H9 (cell line): Measurements from ENCODE around the gene ARHGAP15. TPM values are rescaled to one million over a fixed set of nuclear protein-coding genes. Genes with fewer than 3 reads are reported as not detected.

ENCODE experiments used
- DNase-seq: peaks from one replicate; pipeline ENCODE4 v3.0.0-alpha.2; 2017
- H2AFZ ChIP-seq: one replicate; pipeline ENCODE4 v1.6.1; 2013; ENCODE audit warnings: mild to moderate bottlenecking, low read length, control low read depth, moderate library complexity
- H2AK5ac ChIP-seq: 2 replicates; pipeline ENCODE4 v1.6.1; 2013; ENCODE audit warnings: low read length, control low read depth, mixed read lengths; ENCODE audit not compliant: insufficient read length
- H2BK120ac ChIP-seq: one replicate; pipeline ENCODE4 v1.6.1; 2013; ENCODE audit warnings: low read depth, mild to moderate bottlenecking, low read length, control low read depth, inconsistent platforms; ENCODE audit not compliant: poor library complexity, severe bottlenecking
- H2BK12ac ChIP-seq: 2 replicates; pipeline ENCODE4 v1.6.1; 2013; ENCODE audit warnings: low read length, control low read depth, mixed read lengths, low read depth; ENCODE audit not compliant: insufficient read length
- H2BK15ac ChIP-seq: 2 replicates; pipeline ENCODE4 v1.6.1; 2013; ENCODE audit warnings: low read depth, low read length, control low read depth
- H2BK20ac ChIP-seq: one replicate; pipeline ENCODE4 v1.6.1; 2013; ENCODE audit warnings: low read depth, mild to moderate bottlenecking, low read length, control low read depth, inconsistent platforms; ENCODE audit not compliant: poor library complexity, severe bottlenecking
- H2BK5ac ChIP-seq: 2 replicates; pipeline ENCODE4 v1.6.1; 2013; ENCODE audit warnings: low read length, control low read depth, mixed read lengths; ENCODE audit not compliant: insufficient read length
- H3K14ac ChIP-seq: 2 replicates; pipeline ENCODE4 v1.6.1; 2013; ENCODE audit warnings: low read length, control low read depth; ENCODE audit not compliant: insufficient read depth
- H3K18ac ChIP-seq: 2 replicates; pipeline ENCODE4 v1.6.1; 2013; ENCODE audit warnings: low read depth, mild to moderate bottlenecking, mixed read lengths, low read length, control low read depth; ENCODE audit not compliant: insufficient read length
- H3K23ac ChIP-seq: 2 replicates; pipeline ENCODE4 v1.6.1; 2013; ENCODE audit warnings: low read length, control low read depth, mixed read lengths, low read depth; ENCODE audit not compliant: insufficient read length
- H3K23me2 ChIP-seq: 2 replicates; pipeline ENCODE4 v1.6.1; 2013; ENCODE audit warnings: low read depth, mild to moderate bottlenecking, mixed read lengths, low read length, control low read depth; ENCODE audit not compliant: insufficient read length, poor library complexity, severe bottlenecking
- H3K27ac ChIP-seq: 2 replicates; pipeline ENCODE4 v1.5.1; 2013; ENCODE audit warnings: low read length, control low read depth, mixed read lengths, low read depth; ENCODE audit not compliant: insufficient read length
- H3K27me3 ChIP-seq: 2 replicates; pipeline ENCODE4 v1.6.1; 2013; ENCODE audit warnings: low read length, control low read depth, inconsistent platforms; ENCODE audit not compliant: insufficient read depth
- H3K4ac ChIP-seq: 2 replicates; pipeline ENCODE4 v1.6.1; 2013; ENCODE audit warnings: low read depth, mild to moderate bottlenecking, control low read depth, inconsistent platforms, low read length, moderate library complexity
- H3K4me1 ChIP-seq: 2 replicates; pipeline ENCODE4 v1.6.1; 2013; ENCODE audit warnings: low read length, control low read depth, inconsistent platforms; ENCODE audit not compliant: insufficient read depth
- H3K4me2 ChIP-seq: 2 replicates; pipeline ENCODE4 v1.6.1; 2013; ENCODE audit warnings: low read length, control low read depth, mixed read lengths; ENCODE audit not compliant: insufficient read length, insufficient read depth
- H3K56ac ChIP-seq: 2 replicates; pipeline ENCODE4 v1.6.1; 2013; ENCODE audit warnings: low read depth, mild to moderate bottlenecking, mixed read lengths, low read length, control low read depth; ENCODE audit not compliant: insufficient read length
- H3K79me1 ChIP-seq: 2 replicates; pipeline ENCODE4 v1.6.1; 2013; ENCODE audit warnings: low read depth, mild to moderate bottlenecking, moderate library complexity, low read length, control low read depth, inconsistent platforms; ENCODE audit not compliant: insufficient read depth, poor library complexity, severe bottlenecking
- H3K79me2 ChIP-seq: 2 replicates; pipeline ENCODE4 v1.6.1; 2013; ENCODE audit warnings: low read length, control low read depth, inconsistent platforms; ENCODE audit not compliant: insufficient read depth
- H3K9ac ChIP-seq: 2 replicates; pipeline ENCODE4 v1.6.1; 2013; ENCODE audit warnings: low read length, control low read depth, mixed read lengths; ENCODE audit not compliant: insufficient read length; ENCODE audit errors: extremely low read depth
- H3K9me3 ChIP-seq: one replicate; pipeline ENCODE4 v1.6.1; 2013; ENCODE audit warnings: low read depth, low read length, inconsistent platforms; ENCODE audit not compliant: control insufficient read depth
- H3T11ph ChIP-seq: one replicate; pipeline ENCODE4 v1.6.1; 2013; ENCODE audit warnings: mild to moderate bottlenecking, low read length, control low read depth, inconsistent platforms
- H4K20me1 ChIP-seq: one replicate; pipeline ENCODE4 v1.6.1; 2013; ENCODE audit not compliant: control insufficient read depth, insufficient read length, insufficient read depth
- H4K5ac ChIP-seq: 2 replicates; pipeline ENCODE4 v1.6.1; 2013; ENCODE audit warnings: low read depth, mild to moderate bottlenecking, mixed read lengths, low read length, control low read depth; ENCODE audit not compliant: insufficient read length
- H4K8ac ChIP-seq: replicated peaks from 2 replicates; pipeline ENCODE4 v1.6.1; 2013; ENCODE audit warnings: low read length, control low read depth, mixed read lengths, low read depth; ENCODE audit not compliant: insufficient read length
- H4K91ac ChIP-seq: 2 replicates; pipeline ENCODE4 v1.6.1; 2013; ENCODE audit warnings: low read depth, mild to moderate bottlenecking, moderate library complexity, mixed read lengths, low read length, control low read depth; ENCODE audit not compliant: insufficient read length
- H3K27ac Mint-ChIP-seq, 3 experiments: 2 replicates in 2 of 3; 3 replicates in 1 of 3; pipeline ENCODE4 v1.8.0; 2020 to 2021; ENCODE audit warnings: mixed read lengths in 3 of 3, mild to moderate bottlenecking in 1 of 3, moderate library complexity in 1 of 3
- H3K27me3 Mint-ChIP-seq: 2 replicates; pipeline ENCODE4 v1.8.0; 2021; ENCODE audit warnings: low read depth, mild to moderate bottlenecking, moderate library complexity, mixed read lengths
- H3K36me3 Mint-ChIP-seq, 3 experiments: 2 replicates in 2 of 3; 3 replicates in 1 of 3; pipeline ENCODE4 v1.8.0; 2020 to 2021; ENCODE audit warnings: low read depth in 3 of 3, mixed read lengths in 3 of 3; ENCODE audit not compliant: insufficient read depth in 1 of 3
- H3K4me1 Mint-ChIP-seq, 2 experiments: 2 replicates each; pipeline ENCODE4 v1.8.0; 2020; ENCODE audit warnings: mixed read lengths in 2 of 2
- H3K4me3 Mint-ChIP-seq, 2 experiments: 2 replicates in 1 of 2; 3 replicates in 1 of 2; pipeline ENCODE4 v1.8.0; 2020 to 2021; ENCODE audit warnings: mild to moderate bottlenecking in 2 of 2, mixed read lengths in 2 of 2, moderate library complexity in 1 of 2
- H3K9me3 Mint-ChIP-seq, 2 experiments: 2 replicates in 1 of 2; 3 replicates in 1 of 2; pipeline ENCODE4 v1.8.0; 2020; ENCODE audit warnings: mild to moderate bottlenecking in 2 of 2, mixed read lengths in 2 of 2, moderate library complexity in 1 of 2
- CTCF ChIP-seq: fragments of 200-600 bp; sonication (generic); conservative IDR thresholded peaks from 3 replicates; pipeline ENCODE4 v1.8.0; 2021; ENCODE audit warnings: antibody characterized with exemption, mild to moderate bottlenecking
- WGBS: extraction: QIAGEN DNeasy Blood & Tissue Kit; methylation state at CpG from one replicate; pipeline ENCODE4 v1.1.7; 2013; ENCODE audit warnings: missing lambda C conversion rate, low lambda C conversion rate, mixed read lengths; ENCODE audit not compliant: insufficient read length; ENCODE audit errors: extremely low coverage; 5-methylcytosine and 5-hydroxymethylcytosine counted together
- total RNA-seq: library from RNA; stranded (reverse); gene quantifications from 2 replicates; pipeline ENCODE4 v1.2.1, GENCODE V29; 2021

Gene ARHGAP15
- total RNA-seq, 1 experiment from 2014 or later, result not detected

DNA sequence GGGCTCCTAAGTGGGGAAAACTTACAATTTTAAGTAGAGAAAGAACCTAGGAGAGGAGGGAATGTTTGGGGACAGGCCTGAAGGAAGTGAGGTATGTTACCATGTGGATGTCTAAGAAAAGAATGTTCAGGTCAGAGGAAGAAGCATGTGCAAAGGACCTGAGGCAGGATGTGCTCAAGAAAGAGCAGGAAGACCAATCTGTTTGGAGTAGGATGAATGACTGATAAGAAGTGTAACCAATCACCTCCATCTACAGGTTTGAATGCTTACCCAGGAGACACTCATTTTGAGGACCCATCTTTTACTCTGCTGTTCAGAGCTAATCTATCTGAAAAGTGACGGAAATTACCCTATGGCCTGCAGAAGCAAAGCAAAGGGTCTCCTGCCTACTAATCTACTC is 342.3 kb downstream of the ARHGAP15 start:
- no peak for DNase-seq
- no peak overlapping the region for H3K4me2 ChIP-seq
- no peak for TF ChIP-seq CTCF
- H3K9me3 Mint-ChIP-seq, result no peaks in the 10 kb centered on the region; a peak in 1 of 5 replicates
- H3K4me1 Mint-ChIP-seq, result peaks cover 5 to 6% of the 10 kb centered on the region in 2 experiments; a peak in 2 of 4 replicates
- no peak overlapping the region for H3K9ac ChIP-seq
- no peak overlapping the region for H2BK20ac ChIP-seq
- H2BK12ac ChIP-seq, result no peak overlapping the region
- no peak overlapping the region for H4K8ac ChIP-seq
- no peak overlapping the region for H3K23ac ChIP-seq
- H4K5ac ChIP-seq, result no peak overlapping the region
- no peak overlapping the region for H3T11ph ChIP-seq
- no peaks in the 10 kb centered on the region for H3K4me1 ChIP-seq
- H3K18ac ChIP-seq, result no peak overlapping the region
- H3K79me2 ChIP-seq, result no peaks in the 10 kb centered on the region
- H3K14ac ChIP-seq, result no peak overlapping the region
- no peaks in the 10 kb centered on the region for H3K23me2 ChIP-seq
- no peak overlapping the region for H3K4ac ChIP-seq
- no peak overlapping the region for H2AK5ac ChIP-seq
- H3K56ac ChIP-seq, result no peak overlapping the region
- H3K27me3 ChIP-seq, result no peaks in the 10 kb centered on the region
- no peak overlapping the region for H2AFZ ChIP-seq
- H3K36me3 Mint-ChIP-seq, result peaks cover 0 to 5% (median 0%) of the 10 kb centered on the region in 3 experiments; a peak in 1 of 7 replicates
- H3K79me1 ChIP-seq, result no peaks in the 10 kb centered on the region
- H3K27ac Mint-ChIP-seq, result no peak overlapping the region
- no peak overlapping the region for H2BK15ac ChIP-seq
- H3K4me3 Mint-ChIP-seq, result no peak overlapping the region
- H4K91ac ChIP-seq, result no peak overlapping the region
- H3K27me3 Mint-ChIP-seq, result no peaks in the 10 kb centered on the region
- H2BK5ac ChIP-seq, result no peak overlapping the region
- no peaks in the 10 kb centered on the region for H4K20me1 ChIP-seq
- H2BK120ac ChIP-seq, result no peak overlapping the region
- H3K27ac ChIP-seq, result no peak overlapping the region
- H3K9me3 ChIP-seq, result no peaks in the 10 kb centered on the region
- WGBS, result no CpG with 5 or more reads among the region's 1 CpG
